Measurements from ENCODE around the gene TAL1. TPM values are rescaled to one million over a fixed set of nuclear protein-coding genes. Genes with fewer than 3 reads are reported as not detected.

The TAL1 gene
- total RNA-seq, 4 donors from 2014 or later, result 0.59 to 1.6 (median 0.70) TPM

DNA sequence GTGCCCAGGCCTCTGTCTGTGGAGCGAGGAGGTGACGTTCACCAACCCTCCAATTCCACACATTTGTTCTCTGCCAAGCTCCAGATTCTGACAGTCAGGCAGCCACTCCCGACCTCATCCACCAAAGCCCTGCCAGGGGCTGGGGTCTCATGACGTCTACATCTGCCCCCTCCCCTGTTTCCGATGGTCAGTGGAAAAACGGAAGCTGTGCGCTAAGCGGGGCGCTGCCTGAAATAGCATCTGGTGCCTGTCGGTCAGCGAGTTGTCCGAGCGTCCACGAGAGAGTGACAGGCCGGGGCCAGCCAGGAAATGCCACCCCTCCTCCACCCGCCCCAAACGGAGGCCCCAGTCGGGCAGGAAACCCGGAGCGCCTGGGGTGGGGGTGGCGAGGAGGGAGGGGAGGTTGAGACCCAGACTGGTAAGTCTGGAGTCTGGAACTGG is 3.2 kb upstream of the TAL1 start:
- peaks cover 30 to 36% (median 32%) of the 10 kb centered on the region in 3 donors for H3K27me3 ChIP-seq
- peak in 1 of 2 donors; percentile 23 for ATAC-seq

GRCh38 chr1:47233186-47233585 is 1.2 kb upstream of the TAL1 start:
- intact Hi-C loops (cut with DNase I; ENCODE audit: low total_unique reads), result no loop called here
- H3K4me3 ChIP-seq, result no peak overlapping the region
- H3K36me3 ChIP-seq, result no peaks in the 10 kb centered on the region

More for the DNA sequence above, 3.2 kb upstream of the TAL1 start:
- TF ChIP-seq POLR2A (IDR thresholded peaks at IDR 0.05), result no peak
- TF ChIP-seq, protein P1, sequence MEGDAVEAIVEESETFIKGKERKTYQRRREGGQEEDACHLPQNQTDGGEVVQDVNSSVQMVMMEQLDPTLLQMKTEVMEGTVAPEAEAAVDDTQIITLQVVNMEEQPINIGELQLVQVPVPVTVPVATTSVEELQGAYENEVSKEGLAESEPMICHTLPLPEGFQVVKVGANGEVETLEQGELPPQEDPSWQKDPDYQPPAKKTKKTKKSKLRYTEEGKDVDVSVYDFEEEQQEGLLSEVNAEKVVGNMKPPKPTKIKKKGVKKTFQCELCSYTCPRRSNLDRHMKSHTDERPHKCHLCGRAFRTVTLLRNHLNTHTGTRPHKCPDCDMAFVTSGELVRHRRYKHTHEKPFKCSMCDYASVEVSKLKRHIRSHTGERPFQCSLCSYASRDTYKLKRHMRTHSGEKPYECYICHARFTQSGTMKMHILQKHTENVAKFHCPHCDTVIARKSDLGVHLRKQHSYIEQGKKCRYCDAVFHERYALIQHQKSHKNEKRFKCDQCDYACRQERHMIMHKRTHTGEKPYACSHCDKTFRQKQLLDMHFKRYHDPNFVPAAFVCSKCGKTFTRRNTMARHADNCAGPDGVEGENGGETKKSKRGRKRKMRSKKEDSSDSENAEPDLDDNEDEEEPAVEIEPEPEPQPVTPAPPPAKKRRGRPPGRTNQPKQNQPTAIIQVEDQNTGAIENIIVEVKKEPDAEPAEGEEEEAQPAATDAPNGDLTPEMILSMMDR (IDR thresholded peaks at IDR 0.05 in 4 of 5, conservative IDR thresholded peaks at IDR 0.05 in 1 of 5), result no peak
- peaks cover 3 to 16% of the 10 kb centered on the region in 2 donors for H3K4me1 ChIP-seq
- peak overlapping the region in 2 of 4 donors; percentile 20 to 27 for H3K4me3 ChIP-seq
- DNase-seq, result no peak
- intact Hi-C loops (cut with DNase I; ENCODE audit: low total_unique reads) (no loop called here), in situ Hi-C loops (cut with MboI; ENCODE audit: low sequenced_read_pairs in 4 of 4) (no loop called here)
- H3K9me3 ChIP-seq, result no peaks in the 10 kb centered on the region
- H3K36me3 ChIP-seq, result no peaks in the 10 kb centered on the region
- H3K27ac ChIP-seq, result peak overlapping the region in 3 of 4 donors; percentile 50 to 56 (median 52)

GRCh38 chr1:47231301-47232186 is 481 bp downstream of the TAL1 start:
- Histone ChIP-seq H3K4me3 (peak overlapping the region; percentile 46 to 61 (median 54)), H3K9me3 (no peaks in the 10 kb centered on the region), H3K36me3 (no peaks in the 10 kb centered on the region), H3K4me1 (peaks cover 5 to 20% of the 10 kb centered on the region in 2 donors), H3K27me3 (peaks cover 66 to 73% (median 67%) of the 10 kb centered on the region in 3 donors), H3K27ac (peak overlapping the region; percentile 60 to 77 (median 72))
- peak; percentile 22 to 54 for TF ChIP-seq POLR2A (IDR thresholded peaks at IDR 0.05)
- TF ChIP-seq, protein P1 (IDR thresholded peaks at IDR 0.05 in 4 of 5, conservative IDR thresholded peaks at IDR 0.05 in 1 of 5), result no peak
- ATAC-seq (peak in 1 of 2 donors; percentile 28), DNase-seq (no peak)
- intact Hi-C loops (cut with DNase I; ENCODE audit: low total_unique reads) (no loop called here), in situ Hi-C loops (cut with MboI; ENCODE audit: low sequenced_read_pairs in 4 of 4) (no loop called here)

More at GRCh38 chr1:47233186-47233585, 1.2 kb upstream of the TAL1 start:
- H3K9me3 ChIP-seq, result no peaks in the 10 kb centered on the region
- peak overlapping the region in 1 of 4 donors; percentile 75 for H3K27ac ChIP-seq
- no peak for TF ChIP-seq POLR2A (IDR thresholded peaks at IDR 0.05)
- TF ChIP-seq, protein P1 (IDR thresholded peaks at IDR 0.05 in 4 of 5, conservative IDR thresholded peaks at IDR 0.05 in 1 of 5), result no peak
- H3K4me1 ChIP-seq, result peaks cover 3 to 16% of the 10 kb centered on the region in 2 donors
- DNase-seq (no peak), ATAC-seq (no peak)
- in situ Hi-C loops (cut with MboI; ENCODE audit: low sequenced_read_pairs in 4 of 4), result no loop called here
- H3K27me3 ChIP-seq, result peaks cover 50 to 57% (median 51%) of the 10 kb centered on the region in 3 donors

GRCh38 chr1:47230692-47231300 is 1.2 kb downstream of the TAL1 start:
- peaks cover 5 to 20% of the 10 kb centered on the region in 2 donors for H3K4me1 ChIP-seq
- H3K4me3 ChIP-seq, result peak overlapping the region; percentile 46 to 61 (median 54)
- DNase-seq (no peak), ATAC-seq (no peak)
- H3K27ac ChIP-seq, result peak overlapping the region; percentile 60 to 77 (median 72)
- no peak for TF ChIP-seq POLR2A (IDR thresholded peaks at IDR 0.05)
- TF ChIP-seq, protein P1 (IDR thresholded peaks at IDR 0.05 in 4 of 5, conservative IDR thresholded peaks at IDR 0.05 in 1 of 5), result no peak
- no peaks in the 10 kb centered on the region for H3K9me3 ChIP-seq
- intact Hi-C loops (cut with DNase I; ENCODE audit: low total_unique reads), result no loop called here
- in situ Hi-C loops (cut with MboI; ENCODE audit: low sequenced_read_pairs in 4 of 4), result no loop called here
- peaks cover 74 to 80% (median 74%) of the 10 kb centered on the region in 3 donors for H3K27me3 ChIP-seq
- H3K36me3 ChIP-seq, result no peaks in the 10 kb centered on the region

Measured in gastrocnemius medialis (tissue), 4 donors.